Measurements from ENCODE around the gene CELF2.

- TF ChIP-seq EZH2phosphoT487 (IDR thresholded peaks at IDR 0.05; ENCODE audit: low read depth, severe bottlenecking, unreplicated experiment), result no peak
- no peak for TF ChIP-seq EZH2 (IDR thresholded peaks at IDR 0.05; ENCODE audit: borderline replicate concordance)
These were observed 39.8 kb downstream of the CELF2 start for GRCh38 chr10:11057448-11057847.

Measured in hepatocyte (in vitro differentiated cells).